HG03135 (cell line): ENCODE results near the gene SMIM29.

Source experiments
- ATAC-seq: cut with Tn5 transposase; IDR thresholded peaks from one replicate; pipeline ENCODE4 v1.9.1; 2021; ENCODE audit warnings: mild to moderate bottlenecking, moderate library complexity; ENCODE audit not compliant: unreplicated experiment

Gene SMIM29

GRCh38 chr6:34230653-34231371 lies 18.0 kb downstream of the SMIM29 start:
- no peak for ATAC-seq

GRCh38 chr6:34229877-34230276 lies 18.9 kb downstream of the SMIM29 start:
- ATAC-seq: no peak

GRCh38 chr6:34227761-34228421 lies 20.9 kb downstream of the SMIM29 start:
- ATAC-seq: no peak

GRCh38 chr6:34226731-34227586 lies 21.8 kb downstream of the SMIM29 start:
- no peak for ATAC-seq

- no peak for ATAC-seq
Measured at GRCh38 chr6:34226066-34226465, 22.7 kb downstream of the SMIM29 start.

GRCh38 chr6:34225551-34225950 lies 23.3 kb downstream of the SMIM29 start:
- ATAC-seq: no peak

- ATAC-seq: peak; percentile 80
Measured at GRCh38 chr6:34223956-34224940, 24.6 kb downstream of the SMIM29 start.

GRCh38 chr6:34223381-34223955 lies 25.3 kb downstream of the SMIM29 start:
- ATAC-seq: no peak

- no peak for ATAC-seq
Measured at GRCh38 chr6:34218691-34219090, 30.1 kb downstream of the SMIM29 start.

- no peak for ATAC-seq
Measured at GRCh38 chr6:34213772-34214171, 35.0 kb downstream of the SMIM29 start.

- no peak for ATAC-seq
Measured at GRCh38 chr6:34207695-34208443, 40.9 kb downstream of the SMIM29 start.

- ATAC-seq: no peak
Measured at GRCh38 chr6:34206726-34207125, 42.1 kb downstream of the SMIM29 start.

- no peak for ATAC-seq
Measured at GRCh38 chr6:34205916-34206315, 42.9 kb downstream of the SMIM29 start.

- no peak for ATAC-seq
Measured at GRCh38 chr6:34205466-34205865, 43.3 kb downstream of the SMIM29 start.

- ATAC-seq: no peak
Measured at GRCh38 chr6:34204693-34205092, 44.1 kb downstream of the SMIM29 start.

GRCh38 chr6:34202329-34203201 lies 46.2 kb downstream of the SMIM29 start:
- ATAC-seq: no peak

- no peak for ATAC-seq
Measured at GRCh38 chr6:34201455-34202107, 47.2 kb downstream of the SMIM29 start.
